ENCODE results near the gene PGAP2.
"Not testable (repeated sequence)": the region's sequence is repeated elsewhere in the genome, so short reads cannot be mapped to it uniquely, and the experiment has no call there.

PGAP2 gene

DNA sequence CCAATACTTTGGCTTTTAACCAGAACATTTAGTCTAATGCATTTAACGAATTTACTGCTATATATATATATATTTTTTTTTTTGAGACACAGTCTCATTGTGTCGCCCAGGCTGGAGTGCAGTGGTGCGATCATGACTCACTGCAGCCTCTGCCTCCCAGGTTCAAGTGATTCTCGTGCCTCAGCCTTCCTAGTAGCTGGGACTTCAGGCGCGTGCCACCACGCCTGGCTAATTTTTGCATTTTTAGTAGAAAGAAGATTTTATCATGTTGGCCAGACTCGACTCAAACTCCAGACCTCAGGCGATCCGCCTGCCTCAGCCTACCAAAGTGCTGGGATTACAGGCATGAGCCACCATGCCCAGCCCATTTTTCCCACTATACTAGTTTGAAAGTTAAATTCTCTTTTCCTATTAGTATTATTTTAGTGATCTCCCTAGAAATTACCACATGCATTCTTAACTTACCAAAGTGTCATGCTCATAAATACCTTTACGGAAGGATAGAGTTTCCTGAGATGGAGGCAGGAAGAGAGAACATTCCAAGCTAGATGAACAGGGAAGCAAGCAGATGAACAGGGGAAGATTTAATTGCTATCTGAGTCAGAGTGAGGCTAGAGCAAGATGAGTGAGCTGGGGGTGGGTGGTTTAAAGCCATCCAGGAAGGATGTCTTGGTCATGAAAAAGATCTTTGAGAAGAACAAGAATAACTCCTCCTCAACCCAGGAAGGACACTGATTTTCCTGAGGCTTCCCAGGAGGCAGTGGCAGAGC is 4.4 kb upstream of the PGAP2 start:
- DNase-seq (ENCODE audit: low read depth) = no peak

DNA sequence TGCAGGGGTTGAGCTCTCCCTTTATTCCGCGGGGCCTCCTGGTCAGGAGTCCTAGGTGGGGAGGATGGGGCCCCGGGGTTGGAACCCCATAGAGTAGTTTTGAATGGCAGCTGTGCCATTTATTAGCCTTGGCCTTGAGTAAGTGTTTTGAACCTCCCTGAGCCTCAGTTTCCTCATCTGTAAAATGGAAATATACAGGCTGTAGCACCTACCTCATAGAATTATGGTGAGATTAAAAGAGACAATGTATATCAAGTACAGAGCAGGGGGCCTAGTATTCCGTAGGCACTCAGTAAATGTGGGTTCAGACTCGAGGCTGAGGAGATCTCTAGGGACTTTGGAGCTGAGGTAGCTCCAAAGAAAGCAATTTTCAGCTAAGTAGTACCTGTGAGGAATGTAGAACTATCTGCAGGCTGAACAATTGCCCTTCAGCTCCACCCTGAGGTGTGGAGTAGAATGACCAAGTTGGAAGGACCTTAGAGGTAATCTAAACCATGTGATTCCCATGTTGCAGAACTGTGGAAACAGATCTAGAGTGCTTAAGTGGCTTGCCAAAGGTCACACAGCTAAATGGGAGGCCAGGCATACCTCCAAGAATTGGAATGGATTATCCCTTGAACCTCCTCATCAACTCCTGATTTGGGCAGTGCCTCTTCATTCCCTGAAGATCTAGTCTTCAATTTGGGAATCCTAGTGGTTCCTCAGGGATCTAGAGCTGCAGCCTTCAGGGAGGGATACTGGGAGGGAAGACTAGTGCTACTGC is 682 bp downstream of the PGAP2 start:
- peak; percentile 37 for DNase-seq (ENCODE audit: low read depth)

DNA sequence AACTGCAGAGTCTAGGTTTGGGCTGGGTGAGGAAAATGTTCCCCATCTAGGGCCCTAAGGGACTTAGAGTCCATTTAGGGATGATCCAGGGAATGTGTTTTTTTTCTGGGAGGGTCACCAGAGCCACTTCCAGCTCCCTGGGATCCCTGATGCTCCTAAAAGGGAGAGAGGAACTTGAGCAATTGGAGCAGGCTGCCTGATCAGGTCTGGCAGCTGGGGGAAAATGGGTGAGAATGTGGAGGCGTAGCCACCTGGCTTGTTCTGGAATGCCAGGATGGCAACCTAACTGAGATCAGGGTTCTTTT is 1.2 kb downstream of the PGAP2 start:
- no peak for DNase-seq (ENCODE audit: low read depth)

DNA sequence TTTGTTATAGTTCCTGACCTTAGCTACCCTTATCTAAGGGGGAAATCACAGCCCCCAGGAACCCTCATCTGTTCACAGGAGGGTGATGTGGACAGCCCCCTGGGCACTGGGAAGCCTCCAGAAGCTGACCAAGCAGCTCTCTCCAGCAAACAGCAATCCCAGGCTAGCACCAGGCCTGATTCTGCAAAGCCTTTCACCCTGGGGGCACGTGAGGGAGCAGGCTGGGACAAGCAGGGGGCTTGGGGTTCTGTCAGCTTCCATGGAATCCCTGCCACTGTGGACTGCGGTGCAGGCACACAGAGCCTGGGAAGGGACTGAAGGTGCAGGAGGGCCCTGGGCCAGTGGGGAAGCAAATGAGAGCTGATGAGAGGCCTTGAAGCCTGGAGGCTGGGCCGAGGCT is 2.1 kb downstream of the PGAP2 start:
- DNase-seq (ENCODE audit: low read depth) = no peak

DNA sequence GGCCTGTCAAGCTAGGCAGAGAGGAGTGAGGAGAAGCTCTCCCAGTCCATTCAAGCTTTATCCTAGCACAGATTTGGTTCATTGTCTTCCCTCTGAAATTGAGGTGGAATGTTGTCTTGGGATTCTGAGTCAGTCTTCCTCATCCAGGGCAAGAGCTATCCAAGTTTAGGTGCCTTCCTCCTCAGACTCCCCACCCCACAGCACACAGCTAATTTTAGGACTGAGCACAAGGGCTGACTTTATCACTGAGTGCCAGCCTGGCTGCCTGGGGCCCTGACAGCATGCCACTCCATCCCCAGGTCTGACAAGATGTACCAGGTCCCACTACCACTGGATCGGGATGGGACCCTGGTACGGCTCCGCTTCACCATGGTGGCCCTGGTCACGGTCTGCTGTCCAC is 2.6 kb downstream of the PGAP2 start:
- no peak for DNase-seq (ENCODE audit: low read depth)

DNA sequence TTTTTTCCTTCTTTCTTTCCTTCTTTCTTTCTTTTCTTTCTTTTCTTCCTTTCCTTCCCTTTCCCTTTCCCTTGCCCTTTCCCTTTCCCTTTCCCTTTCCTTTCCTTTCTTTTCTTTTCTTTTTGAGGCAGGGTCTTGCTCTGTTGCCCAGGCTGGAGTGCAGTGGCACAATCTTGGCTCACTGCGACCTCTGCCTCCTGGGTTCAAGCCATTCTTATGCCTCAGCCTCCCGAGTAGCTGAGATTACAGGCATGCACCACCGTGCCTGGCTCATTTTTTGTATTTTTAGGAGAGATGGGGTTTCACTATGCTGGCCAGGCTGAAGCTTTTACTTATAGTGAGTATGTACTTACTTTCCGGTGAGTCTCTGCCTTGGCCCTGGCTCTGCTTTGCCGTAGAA is 6.5 kb downstream of the PGAP2 start:
- DNase-seq (ENCODE audit: low read depth) = not testable (repeated sequence)

DNA sequence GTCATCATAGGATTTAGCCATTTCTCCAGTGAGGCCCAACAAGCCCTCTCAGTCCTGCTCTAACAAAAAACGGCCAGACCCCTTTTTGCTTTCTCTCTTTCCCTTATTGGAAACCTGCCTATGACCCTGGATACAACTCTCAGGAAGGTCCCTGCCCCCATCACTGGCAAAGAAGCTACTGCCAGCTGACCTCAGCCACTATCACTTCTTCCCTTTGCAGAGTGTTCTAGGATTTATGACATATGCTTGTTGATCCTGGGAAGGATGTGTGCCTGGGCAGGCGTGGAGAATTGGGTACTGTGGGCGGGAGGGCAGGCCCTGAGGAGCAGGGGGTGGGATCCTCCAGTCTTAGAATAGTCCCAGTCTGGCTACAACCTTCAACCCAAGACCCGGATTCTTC is 7.5 kb downstream of the PGAP2 start:
- no peak for DNase-seq (ENCODE audit: low read depth)

DNA sequence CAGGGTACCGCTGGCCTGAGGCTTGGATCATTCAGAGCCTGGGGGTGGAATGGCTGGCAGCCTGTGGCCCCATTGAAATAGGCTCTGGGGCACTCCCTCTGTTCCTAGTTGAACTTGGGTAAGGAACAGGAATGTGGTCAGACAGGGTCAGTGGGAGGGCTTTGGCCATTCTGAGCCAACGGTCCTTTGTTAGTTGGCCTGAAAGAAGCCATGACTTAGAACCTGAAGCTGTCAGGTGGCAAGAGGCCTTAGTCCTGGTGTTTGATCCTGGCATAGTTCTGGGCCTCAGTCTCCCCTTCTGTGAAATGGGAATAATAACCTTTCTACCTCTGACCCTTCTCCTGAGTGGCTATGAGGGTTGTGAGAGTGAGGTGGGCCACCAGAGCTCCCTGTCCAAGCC is 8.3 kb downstream of the PGAP2 start:
- no peak for DNase-seq (ENCODE audit: low read depth)

DNA sequence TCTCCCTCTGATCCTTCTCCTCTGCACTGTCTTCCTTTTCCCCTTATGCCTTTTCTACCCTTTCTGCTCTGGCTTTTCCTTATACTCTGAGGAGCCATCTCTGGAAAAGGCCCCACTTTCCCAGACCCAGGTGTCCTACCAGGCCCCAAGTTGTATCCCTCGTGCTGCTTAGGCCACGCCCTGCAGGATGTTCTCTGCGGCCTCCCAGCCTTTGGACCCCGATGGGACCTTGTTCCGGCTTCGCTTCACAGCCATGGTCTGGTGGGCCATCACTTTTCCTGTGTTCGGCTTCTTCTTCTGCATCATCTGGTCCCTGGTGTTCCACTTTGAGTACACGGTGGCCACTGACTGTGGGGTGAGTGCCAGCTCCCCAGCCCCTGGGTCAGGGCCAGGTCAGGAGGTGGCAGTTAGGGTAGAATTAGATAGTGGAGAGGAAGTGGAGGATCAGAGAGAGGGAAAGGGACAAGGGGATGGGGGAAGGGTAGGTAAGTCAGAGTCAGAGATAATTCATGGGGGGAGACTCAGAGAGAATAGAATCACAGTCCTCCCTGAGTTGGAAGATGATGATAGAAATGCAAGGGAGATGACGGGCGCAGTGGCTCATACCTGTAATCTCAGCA is 8.9 kb downstream of the PGAP2 start:
- no peak for DNase-seq (ENCODE audit: low read depth)

DNA sequence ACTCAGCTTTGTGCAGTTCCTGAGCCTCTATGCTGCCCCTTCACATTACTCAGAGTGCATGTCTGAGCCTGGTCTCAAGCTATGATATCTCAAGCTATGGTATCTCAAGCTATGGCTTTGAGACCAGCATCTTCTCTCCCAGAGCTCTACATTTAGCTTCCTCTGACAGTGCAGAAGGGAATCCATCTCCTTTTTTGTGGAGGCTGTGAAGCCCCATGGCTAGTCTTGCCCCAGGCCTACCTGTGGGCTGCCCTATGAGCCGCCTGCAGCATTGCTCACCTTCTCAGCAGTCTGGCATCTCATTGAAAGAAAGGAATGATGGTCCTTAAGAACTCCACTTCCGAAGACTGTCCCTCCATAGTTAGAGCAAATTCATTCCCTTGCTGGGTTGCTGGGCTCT is 12.6 kb downstream of the PGAP2 start:
- DNase-seq (ENCODE audit: low read depth) = no peak

DNA sequence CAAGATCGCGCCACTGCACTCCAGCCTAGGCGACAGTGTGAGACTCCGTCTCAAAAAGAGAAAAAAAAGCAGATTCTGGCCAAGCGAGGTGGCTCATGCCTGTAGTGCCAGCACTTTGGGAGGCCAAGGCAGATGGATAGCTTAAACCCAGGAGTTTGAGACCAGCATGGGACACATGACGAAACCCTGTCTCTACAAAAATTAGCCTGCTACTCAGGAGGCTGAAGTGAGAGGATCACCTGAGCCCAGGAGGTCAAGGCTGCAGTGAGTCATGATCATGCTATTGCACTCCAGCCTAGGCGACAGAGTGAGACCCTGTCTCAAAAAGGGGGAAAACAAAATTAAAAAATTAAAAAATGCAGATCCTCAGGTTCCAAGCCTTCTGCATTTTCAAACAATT is 14.0 kb downstream of the PGAP2 start:
- DNase-seq (ENCODE audit: low read depth) = no peak

DNA sequence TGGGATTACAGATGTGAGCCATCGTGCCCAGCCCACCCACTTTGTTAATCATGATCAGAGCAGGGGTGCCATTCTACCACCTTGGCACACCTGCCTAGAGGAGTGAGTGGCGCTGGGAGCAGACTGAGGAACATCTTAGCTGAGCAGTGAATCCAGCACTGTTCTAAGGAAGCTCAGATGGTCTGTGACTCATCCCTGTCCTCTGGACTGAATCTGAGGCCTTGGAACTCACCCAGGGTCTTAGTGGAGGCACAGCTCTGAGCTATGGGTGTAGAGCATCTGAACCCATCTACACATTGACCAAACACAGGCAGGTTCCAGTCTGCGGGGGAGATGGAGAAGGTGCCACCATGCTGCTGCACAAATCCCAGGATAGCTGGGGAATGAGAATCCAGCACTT is 14.9 kb downstream of the PGAP2 start:
- DNase-seq (ENCODE audit: low read depth) = peak; percentile 64

DNA sequence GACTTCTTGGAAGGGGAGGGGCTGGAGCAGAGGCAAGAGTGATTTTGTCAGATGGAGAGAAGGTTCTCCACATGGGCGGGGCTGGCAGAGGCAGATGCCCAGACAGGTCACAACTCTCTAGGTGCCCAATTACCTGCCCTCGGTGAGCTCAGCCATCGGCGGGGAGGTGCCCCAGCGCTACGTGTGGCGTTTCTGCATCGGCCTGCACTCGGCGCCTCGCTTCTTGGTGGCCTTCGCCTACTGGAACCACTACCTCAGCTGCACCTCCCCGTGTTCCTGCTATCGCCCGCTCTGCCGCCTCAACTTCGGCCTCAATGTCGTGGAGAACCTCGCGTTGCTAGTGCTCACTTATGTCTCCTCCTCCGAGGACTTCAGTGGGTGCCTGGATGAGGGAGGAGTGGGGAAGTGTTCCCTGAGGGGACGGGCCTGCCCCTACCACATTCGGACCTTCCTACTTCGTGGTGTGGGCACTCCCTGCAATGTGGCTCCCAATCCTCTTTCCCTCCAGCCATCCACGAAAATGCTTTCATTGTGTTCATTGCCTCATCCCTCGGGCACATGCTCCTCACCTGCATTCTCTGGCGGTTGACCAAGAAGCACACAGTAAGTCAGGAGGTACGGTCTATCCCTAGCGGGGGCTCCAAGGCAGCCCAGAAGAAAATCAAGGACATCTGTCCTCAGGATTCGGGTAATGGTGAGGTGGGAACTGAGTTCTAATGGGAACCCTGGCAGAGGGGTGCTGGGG is 15.6 kb downstream of the PGAP2 start:
- no peak for DNase-seq (ENCODE audit: low read depth)

DNA sequence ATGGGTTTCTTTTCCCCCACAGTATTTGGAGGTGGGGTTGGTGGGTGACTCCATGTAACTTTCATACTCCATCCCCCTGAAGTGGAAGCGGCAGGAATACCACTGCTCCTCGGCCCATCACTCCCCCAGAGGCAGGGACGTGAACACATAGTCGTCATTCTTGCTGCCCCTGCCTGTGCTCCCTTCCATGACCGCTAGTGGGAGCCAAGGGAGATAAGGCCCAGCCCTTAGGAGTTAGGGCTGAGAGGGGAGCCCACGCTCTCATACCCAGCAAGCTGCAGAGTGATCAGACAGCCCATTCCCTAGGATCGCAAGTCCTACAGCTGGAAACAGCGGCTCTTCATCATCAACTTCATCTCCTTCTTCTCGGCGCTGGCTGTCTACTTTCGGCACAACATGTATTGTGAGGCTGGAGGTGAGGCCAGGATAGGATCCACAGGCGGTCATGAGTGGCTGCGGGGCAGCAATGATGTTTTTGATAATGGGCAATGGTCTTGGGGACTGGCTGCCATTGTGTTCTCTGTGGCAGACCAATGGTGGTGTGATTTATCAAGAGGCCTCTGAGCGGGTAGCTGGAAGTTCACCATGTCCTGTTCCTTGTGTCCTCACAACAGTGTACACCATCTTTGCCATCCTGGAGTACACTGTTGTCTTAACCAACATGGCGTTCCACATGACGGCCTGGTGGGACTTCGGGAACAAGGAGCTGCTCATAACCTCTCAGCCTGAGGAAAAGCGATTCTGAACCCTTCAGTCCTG is 16.5 kb downstream of the PGAP2 start:
- no peak for DNase-seq (ENCODE audit: low read depth)

DNA sequence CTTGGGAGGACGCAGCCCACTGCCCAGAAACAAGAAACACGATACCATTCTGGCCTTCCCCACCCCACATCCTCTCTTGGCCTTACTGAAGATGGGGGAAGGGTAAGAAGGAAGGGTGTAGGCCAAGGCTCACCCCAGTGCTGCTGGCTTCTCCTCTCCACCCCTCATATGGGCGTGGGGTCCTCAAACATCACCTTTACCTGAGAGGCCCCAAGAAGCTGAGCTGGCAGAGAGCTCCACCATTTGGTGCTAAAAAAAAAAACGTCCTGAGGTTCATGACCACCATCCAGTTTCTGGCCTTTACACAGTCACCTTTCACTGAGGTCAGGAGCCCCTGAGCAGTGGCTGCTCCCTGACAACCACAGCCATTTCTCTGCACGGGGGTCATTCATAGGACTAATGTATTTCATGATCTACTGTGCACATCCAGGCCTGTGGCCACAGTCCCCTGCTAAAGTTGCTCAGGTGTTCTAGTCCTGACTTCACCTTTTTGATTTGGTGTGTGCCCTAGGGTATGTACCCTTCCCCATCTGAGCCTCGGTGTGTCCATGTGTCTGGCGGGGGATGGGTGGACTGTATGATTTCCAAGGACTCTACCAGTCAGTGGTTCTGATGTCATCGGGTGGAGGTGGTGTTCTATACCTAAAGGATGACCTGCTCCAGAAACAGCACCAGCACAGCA is 17.3 kb downstream of the PGAP2 start:
- DNase-seq (ENCODE audit: low read depth) = no peak

DNA sequence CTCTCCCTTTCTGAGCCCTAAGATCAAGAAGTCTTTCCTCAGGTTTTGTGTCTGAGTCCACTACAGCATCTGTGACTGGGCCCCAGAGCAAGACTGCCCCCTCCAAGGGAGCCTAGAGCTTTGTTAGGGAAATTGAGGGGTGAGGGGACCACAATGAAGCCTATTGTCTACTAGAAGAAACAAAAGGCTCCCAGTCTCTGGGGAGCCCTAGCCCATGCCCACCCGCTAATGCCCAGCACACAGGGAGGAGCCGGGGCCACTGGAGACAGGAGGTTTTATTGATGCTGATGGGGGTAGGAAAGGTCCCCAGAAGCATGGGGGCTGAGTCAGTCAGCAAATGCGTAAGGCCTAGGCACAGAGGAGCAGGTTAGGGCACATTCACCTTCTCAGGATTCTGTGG is 18.4 kb downstream of the PGAP2 start:
- no peak for DNase-seq (ENCODE audit: low read depth)

DNA sequence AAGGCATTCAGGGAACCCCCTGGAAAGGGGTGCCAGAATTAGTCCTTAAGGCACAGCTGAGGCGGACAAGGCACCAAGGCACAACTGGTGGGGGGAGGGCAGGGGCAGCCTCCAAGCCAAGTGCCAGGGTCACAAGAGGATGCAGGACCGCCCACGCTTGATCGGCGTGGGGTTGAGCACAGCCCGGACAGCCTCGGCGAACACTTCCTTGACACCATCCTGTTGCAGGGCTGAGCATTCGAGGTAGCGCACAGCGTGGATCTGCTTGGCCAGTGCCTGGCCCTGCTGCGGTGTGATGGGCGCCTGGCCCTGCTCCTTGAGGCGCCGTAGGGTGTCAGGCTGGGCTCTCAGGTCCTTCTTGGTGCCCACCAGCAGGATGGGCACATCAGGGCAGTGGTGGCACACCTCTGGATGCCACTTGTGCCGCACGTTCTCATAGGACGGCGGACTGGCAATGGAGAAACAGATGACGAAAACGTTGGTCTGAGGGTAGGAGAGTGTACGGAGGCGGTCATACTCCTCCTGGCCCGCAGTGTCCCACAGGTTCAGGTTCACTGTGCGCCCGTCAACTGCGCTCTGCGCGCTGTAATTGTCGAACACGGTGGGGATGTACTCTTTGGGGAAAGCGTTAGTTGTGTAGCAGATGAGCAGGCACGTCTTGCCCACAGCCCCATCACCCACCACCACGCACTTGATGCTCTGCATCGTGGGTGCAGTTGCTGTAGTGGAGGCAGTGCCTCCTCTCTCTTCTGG is 19.2 kb downstream of the PGAP2 start:
- no peak for DNase-seq (ENCODE audit: low read depth)

DNA sequence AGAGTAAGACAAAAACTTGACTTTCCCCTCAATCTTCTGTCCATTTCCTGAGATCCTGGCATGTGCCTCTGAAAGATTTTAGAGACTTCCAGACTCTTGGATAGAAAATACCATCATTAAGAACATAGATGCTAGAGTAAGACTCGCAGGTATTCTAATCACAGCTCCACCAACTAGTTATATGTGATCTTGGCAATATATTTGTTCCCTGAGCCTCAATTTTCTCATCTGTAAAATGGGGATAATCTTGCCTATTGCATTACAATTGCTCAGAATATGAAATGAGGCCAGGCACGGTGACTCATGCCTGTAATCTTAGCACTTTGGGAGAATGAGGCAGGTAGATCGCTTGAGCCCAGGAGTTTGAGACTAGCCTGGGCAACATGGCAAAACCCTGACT is 21.7 kb downstream of the PGAP2 start:
- no peak for DNase-seq (ENCODE audit: low read depth)

DNA sequence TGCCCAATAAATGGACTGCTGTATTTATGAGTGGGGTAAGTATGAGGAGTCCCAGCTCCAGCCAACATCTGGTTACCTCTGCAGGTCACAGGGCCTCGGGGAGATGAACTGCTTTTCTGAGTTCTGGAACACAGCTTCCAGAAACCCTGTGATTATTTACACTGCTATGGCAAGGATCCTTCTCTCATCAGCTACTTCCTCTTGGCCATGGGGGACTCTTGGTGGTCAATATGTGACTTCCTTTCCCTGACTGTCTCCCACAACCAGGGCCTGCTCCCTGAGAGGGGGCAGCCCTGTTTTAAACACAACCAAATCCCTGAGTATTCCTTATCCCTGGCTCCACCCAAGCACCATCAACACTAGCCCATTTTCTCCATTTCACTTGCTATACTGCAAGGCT is 22.4 kb downstream of the PGAP2 start:
- no peak for DNase-seq (ENCODE audit: low read depth)

DNA sequence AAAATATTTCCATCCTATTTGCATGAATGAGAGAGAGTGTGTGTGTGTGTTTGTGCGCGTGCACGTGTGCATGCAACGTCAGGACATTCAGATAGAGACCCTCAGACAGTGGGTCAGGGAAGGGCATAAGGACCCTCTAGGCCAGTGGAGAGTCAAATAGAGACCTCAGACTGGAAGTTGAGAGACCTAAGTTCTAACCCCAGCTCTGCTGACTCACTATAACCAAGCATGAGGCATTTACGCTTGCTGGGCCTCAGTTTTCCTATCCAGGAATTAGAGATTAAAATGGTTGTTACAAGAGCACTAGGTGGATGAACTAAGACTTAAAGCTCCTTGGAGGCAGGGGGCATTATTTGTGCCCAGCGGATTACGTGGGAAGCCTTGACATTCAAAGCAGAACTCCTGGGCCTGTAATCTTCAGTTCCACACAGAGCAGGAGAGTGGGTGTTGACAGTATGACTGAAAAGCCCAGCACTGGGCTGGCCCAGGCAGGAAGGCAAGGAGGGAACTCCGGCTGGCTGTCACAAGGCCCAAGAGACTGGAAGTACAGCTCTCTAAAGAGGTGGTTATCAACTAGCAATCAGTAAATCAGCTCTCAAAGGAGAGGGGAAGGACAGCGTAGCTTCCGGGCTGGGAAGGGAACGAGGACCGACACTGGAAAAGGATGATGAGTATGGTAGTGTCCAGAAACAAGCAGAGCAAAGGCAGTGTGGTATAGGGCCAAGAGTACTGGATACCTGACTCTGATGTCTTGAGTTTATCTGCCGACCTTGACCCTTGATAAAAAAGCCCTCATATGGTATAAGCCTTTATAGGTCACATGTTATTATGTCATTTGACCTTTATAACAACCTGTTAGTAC is 23.2 kb downstream of the PGAP2 start:
- DNase-seq (ENCODE audit: low read depth) = no peak

All from fibroblast of the conjunctiva (primary cell).